ENCODE results near the gene CHAT.

The CHAT gene

DNA sequence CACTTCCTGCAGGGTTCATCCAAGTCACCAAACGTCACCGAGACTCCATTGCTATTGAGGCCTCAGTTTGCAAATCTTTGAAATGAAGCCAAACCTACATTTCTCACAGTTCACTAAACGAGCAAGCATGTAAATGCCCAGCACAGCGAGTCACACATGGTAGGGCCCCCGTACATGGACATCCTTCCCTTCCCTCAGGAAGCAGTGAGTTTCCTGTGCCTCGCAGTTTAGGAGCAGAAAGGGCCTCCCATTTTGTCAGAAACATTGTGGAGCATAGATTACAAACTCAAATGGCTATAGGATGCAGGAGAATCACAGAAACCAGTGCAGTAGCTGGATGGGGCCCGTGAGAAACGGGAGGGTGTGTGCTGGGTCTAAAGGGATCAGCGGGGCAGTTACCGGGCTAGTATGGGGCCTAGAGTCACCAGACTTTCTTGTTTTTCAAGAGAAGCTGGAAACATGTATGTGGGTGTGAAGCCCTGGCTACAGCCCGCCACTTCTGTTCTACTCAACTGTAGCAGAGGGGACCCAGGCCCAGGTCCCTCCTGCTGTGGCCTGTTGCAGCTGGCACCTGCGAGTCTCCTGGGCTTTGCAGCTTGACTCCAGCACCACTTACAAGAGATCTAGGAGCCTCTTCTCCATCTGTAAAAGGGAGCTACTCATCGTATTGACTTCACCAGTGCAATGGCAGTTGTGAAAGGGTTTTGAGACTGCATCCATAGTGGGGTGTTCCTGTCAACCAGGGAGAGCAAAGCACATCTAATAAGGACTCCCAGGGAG is 17.9 kb upstream of the CHAT start:
- intact Hi-C loops (cut with DNase I), result no loop called here

DNA sequence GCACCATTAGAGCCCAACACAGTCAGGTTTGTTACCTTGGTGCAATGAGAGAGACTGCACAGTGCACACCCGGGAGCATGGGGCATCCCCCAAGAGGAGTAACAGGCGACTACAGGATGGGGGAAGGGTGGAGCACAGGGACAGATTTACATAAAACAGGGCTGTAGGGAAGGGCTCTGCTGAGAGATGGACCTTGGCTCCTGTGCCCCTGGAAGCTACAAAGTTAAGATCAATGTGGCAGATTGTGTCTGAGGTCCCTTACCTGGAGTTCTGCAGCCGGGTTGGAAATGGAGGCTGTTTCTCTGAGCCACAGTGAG is 17.4 kb upstream of the CHAT start:
- peak in 1 of 42 donors; percentile 15 for DNase-seq
- intact Hi-C loops (cut with DNase I), result no loop called here

More for the DNA sequence above, 17.9 kb upstream of the CHAT start:
- peak in 2 of 42 donors; percentile 18 to 25 for DNase-seq

DNA sequence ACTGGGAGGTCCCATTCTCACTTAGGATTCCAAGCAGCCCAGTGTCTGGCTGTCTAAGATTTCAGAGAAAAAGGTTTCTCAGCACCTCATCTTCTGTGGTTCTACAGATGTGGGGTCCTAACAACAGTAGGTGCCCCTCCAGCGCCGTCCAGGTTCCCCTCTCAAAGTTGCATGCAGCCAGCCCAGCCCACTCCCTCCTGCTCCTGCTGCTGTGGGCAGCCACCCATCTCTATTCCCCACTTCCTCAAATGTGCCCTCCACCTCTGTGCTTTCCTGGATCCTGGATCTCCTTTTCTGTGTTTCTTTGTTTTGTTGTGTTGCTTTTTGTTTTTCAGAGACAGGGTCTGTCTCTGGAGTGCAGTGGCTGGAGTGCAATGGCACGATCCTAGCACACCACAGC is 17.0 kb upstream of the CHAT start:
- intact Hi-C loops (cut with DNase I), result no loop called here
- peak in 2 of 42 donors; percentile 29 to 33 for DNase-seq

DNA sequence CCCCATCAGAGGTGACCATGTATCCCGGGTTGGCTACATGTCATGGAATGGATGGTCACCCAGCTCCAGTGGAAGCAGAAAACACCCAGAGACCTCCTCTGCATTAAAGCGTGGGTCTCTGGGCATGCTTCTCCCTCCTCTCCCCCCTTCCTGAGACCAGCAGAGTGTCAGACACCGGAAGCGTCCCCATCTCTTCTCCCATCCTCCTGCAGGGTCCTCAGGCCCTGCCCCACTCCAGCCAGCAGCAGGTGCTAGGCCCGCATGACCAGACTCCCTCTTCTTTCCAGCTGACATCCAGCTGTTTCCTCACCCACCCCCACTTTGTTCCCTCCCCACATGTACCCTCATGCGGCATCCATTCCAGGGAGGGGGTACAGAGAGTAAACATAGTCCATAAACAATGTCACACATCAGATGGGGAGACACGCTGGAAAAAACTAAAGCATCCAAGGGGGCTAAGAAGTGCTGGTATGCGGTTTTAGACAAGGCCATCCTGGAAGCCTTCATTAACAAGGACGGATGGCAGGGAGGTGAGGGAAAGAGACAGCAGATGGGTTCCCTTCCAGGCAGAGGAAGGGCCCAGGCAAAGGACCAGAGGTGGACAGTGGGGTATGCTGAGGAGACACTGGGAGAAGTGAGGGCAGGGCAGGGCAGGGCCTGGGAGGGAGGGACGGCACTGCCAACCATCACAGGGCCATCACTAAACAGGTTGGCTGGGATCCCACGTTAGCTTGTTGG is 16.2 kb upstream of the CHAT start:
- intact Hi-C loops (cut with DNase I), result no loop called here

DNA sequence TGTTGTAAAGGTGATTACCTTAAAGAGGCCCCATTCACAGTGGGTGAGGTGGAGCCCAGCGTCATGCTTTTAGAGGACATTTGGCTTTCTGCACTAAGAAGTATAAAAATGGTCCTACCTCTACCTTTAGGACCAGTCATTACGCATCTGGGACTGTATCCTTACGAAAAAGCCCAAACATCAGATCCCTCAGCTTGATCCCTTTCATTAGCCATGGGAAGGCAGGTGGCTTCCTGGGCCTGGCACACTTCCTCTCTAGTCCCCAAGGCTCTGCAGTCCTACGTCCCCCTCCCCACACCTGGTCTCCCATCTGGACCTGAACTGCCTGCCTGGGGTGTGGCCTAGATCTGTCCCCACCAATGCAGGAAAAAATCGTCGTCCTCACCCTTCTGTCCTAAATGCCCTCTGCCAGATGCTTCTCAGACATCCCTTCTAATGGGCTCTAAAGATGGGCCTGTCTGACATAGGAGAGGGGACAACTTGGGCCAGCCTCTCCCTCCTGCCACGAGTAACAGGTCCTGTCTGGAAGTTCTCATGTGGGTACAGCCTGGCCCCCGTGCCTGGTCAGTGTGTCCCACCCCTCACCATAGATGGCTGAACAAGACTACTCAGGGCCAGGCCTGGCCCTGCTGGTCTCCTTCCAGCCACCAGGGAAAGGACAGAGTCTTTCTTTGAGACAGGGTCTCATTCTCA is 15.5 kb upstream of the CHAT start:
- intact Hi-C loops (cut with DNase I), result no loop called here
- peak in 3 of 42 donors; percentile 25 to 31 (median 28) for DNase-seq

More for the DNA sequence above, 16.2 kb upstream of the CHAT start:
- DNase-seq, result peak in 4 of 42 donors; percentile 10 to 26 (median 20)

DNA sequence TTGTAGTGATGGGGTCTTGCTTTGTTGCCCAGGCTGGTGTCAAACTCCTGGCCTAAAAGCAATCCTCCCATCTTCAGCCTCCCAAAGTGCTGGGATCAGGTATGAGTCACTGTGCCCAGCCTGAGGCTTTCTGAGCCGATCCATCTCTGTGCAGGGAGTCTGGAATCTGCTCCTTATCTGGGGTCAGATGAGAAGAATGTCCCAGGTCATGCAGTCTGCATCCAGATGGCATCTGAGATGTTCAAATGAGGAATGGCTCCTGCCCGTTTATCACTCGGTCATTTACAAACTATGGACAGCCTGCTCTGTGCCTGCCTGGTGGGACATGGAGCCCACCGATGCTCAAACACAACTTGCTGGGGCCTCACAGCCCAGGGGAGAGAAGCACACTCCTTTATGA is 14.9 kb upstream of the CHAT start:
- peak in 3 of 42 donors; percentile 3 to 13 (median 12) for DNase-seq

DNA sequence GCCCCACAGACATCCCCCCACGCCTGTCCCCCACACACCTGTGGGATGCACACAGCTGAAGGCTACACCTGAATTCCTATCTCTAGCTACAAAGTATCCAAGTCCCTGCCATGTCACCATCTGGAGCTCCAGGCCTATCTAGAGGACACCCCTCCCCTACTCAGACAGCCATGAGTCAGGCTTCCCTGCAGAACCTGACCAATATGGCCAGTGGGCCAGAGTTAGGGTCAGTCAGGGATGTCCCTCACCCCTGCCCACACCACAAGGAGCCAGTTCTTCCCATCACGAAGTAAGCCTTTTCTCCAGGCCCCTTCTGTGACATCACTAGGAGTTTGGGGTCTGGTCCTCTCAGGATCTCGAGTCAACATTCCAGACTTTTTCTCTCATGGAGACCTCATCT is 14.3 kb upstream of the CHAT start:
- intact Hi-C loops (cut with DNase I), result no loop called here
- DNase-seq, result peak in 3 of 42 donors; percentile 13 to 22 (median 13)

More for the DNA sequence above, 14.9 kb upstream of the CHAT start:
- intact Hi-C loops (cut with DNase I), result no loop called here

DNA sequence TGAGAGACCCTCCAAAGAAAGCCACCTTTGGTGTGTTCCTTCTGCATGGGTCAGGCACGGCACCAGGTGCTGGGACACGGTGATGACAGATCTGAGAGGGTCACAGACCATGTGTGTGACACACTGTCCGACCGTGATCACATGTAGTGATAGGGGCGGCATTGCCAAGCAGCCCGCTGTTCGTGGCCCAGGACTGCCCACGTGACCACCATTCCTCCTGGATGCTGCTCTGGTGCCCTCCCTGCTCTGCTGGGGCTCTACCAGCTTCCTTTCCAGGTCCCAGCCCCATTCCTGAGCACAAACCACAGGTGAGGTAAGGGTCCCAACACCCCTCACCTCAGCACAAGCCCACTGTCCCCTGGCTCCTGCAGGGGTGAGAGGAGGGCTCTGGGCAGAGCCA is 13.8 kb upstream of the CHAT start:
- intact Hi-C loops (cut with DNase I), result no loop called here
- peak in 2 of 42 donors; percentile 9 to 30 for DNase-seq

DNA sequence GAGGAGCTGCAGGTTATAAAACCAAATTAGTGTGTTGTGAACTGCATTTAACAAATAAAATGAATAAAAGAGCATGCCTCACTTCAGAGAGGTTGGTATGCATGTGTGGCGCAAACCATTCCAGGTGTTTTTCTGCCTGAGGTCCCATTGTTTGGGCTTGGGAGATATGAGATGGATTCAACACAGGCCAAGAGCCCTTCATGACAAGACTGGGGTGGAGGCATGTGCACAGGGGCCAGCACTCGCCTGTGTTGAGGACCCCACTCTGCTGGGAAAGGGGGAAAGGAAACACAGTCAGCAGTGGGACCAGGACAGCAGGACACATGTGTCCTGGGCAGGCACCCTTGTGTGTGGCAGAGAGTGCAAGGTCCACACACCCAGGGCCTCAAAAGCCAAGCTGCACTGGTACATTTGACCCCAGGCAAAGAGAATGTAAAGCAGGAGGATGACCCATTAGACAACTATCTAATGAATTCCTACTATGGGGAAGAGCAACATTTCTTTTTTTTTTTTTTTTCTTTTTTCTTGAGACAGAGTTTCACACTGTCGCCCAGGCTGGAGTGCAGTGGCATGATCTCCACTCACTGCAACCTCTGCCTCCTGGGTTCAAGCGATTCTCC is 12.9 kb upstream of the CHAT start:
- intact Hi-C loops (cut with DNase I), result no loop called here
- DNase-seq, result peak in 5 of 42 donors; percentile 6 to 21 (median 14)

DNA sequence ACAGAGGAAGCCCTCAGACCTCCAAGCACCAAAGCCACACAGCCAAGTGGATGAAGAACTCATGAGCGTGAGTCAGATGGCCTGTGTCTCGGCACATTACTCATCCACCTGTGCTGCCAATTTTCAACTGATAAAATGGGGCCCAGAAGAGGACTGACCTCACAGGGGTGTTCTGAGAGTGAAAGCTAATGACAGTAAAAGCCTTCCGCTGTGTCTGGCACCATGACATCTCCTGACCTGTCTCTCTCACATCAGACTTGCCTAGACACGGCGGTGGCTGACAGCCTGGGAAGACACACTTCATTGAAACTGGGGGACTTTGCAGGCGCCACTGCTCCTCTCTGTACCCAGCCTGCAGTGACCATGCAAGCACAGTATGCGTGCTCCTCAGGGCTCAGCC is 12.0 kb upstream of the CHAT start:
- intact Hi-C loops (cut with DNase I), result no loop called here
- peak in 9 of 42 donors; percentile 2 to 33 (median 10) for DNase-seq

DNA sequence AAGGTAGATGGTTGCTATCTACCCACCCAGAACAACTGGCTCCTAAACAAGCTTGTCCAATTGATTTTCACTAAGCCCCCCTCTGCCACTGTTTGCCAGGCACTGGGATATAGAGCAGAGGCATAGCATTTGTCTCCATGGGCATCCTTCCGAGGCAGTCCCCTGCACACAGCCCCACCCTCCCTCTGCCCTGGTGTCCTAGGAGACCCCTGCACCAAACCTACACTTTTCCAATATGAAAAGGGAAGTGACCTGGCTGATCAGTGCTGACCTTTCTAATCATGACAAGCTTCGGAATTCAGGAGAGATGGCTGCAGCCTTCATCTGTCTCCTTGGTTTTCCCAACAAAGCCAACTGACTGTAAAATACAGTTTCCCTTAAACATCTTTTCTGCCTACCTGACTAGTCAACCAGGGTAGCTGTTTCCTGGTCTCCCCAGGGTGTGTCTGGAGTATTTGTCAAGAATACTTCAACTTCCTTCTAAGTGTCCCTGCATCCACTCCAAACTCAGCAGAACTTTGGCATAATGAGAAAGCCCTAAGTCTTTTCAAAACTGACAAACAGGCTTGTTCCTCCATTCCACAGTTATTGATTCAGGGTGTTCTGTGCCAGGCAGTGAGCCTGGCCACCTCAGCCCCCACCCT is 11.3 kb upstream of the CHAT start:
- intact Hi-C loops (cut with DNase I), result no loop called here
- DNase-seq, result peak in 2 of 42 donors; percentile 6 to 26

DNA sequence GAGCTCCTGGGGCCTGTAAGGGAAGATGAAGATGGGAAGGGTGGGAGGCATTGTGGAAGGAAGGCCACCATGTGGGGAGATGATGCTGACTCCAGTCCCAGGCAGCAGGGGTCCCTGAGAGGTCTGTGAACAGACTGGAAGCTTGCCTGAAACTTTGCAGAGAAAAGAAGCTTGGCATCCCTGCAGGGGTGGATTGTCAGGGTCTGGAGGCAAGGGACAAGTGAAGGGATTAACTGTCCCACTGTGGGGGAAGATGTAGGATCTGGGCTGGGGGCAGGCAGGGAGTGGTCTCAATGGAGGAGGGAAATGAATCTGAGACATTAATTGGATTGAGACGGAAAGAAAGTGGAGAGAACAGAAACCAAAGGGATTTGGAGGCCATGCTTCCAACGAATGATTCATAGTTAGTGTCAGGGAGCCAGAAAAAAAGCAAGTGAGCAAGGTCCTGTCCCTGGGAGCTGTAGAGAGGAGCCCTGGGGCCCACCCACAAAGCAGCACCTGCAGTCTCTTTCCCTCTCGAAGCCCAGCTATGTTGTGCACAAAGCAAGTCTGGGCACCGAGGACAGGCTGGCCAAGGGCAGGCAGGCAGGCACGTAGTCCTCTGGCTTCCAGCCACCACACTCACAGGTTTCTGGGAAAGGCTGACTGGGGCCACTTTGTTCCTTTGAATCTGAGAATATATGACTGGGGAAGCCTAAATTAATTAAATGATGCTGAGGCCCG is 8.5 kb upstream of the CHAT start:
- peak in 20 of 42 donors; percentile 5 to 66 (median 22) for DNase-seq
- intact Hi-C loops (cut with DNase I), result no loop called here

DNA sequence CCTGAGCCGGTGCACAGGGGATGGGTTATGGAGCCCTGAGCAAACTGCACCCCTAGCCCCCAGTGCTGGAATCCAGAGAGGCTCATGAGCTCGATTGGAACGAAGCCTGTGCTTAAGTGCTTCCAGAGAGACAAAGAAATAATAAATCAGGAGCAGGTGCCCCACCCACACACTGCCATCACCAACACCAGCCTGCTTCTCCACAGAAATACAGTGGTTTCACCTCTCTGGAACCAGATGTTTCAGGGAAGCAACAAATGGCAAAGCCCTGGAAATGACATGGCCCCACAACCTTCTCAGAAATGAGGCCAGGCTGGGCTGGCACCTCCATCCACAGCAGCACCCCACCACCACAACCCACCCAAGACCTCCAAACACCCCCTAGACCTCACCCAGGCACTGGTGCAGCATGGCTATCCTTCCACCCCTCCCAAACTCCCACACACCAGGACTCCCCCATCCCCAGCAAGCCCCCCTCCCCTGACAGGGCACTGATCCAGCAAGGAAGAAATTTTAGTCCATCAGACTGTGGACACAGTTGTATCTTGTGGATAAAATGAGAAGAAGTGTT is 7.8 kb upstream of the CHAT start:
- DNase-seq, result peak in 10 of 42 donors; percentile 1 to 25 (median 9)
- intact Hi-C loops (cut with DNase I), result no loop called here

DNA sequence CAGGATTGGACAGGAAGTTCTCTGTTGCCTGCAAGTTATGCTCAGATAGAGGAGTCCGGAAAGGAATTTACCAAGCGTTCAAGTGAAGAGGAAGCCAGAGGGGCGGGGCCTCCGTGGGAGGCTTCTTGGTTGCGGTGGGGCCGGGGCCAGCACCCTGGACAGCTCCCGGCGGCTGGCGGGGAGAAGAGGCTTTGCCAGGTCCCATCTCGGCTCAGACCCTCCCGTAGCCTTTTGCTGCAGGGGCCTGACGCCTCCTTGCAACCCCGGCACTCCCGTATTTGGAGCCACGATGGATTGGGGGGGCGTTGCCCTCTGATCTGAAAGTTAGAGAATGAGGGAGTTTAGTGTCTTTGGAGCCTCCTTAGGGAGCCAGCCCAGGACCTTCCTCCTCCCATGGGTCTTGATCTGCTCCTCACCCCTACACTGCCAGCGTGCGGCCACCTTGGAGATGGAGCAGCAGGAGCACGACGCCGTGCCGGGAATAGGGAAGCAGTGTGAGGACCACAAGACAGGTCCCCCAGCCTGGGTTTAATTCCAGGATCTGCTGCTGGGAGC is 6.8 kb upstream of the CHAT start:
- DNase-seq, result peak in 34 of 42 donors; percentile 2 to 73 (median 39)
- intact Hi-C loops (cut with DNase I), result no loop called here

DNA sequence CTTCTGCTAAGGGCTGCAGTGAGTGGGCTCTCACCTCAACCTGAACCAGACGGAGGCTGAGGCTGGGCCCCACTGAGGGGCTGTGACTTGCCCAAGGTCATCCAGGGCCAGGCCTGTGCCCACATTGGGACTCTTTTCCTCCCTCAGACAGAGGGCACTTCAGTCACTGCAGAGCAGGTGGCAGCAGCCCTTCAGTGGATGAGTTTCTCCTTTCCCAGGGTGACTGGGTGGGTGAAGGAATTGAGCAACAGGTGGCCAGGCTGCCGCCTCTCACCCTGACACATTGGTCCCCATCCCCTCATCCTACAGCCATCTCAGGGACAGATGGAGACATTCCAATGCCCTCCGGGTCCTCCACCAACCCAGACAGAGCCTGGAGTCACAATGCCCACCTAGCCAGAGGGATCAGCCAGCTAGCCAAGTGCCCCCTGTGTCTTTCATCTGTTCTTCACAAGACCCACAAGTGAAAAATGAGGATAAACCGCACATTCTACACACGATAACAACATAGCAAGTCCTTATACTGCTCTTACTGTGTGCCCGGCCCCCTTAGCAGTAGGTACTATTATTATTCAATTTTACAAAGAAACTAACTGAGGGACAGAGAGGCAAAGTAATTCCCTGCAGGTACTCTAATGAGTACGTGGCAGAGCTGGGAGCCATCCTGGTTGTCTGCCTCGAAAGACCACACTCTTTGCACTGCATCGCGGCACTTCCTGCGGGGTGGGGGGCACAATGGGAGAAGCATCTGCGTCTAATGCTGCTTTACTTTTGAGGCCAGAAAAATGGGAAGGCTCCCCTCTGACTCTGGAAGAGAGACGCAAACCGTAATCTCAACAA is 5.5 kb upstream of the CHAT start:
- peak in 8 of 42 donors; percentile 1 to 27 (median 8) for DNase-seq

DNA sequence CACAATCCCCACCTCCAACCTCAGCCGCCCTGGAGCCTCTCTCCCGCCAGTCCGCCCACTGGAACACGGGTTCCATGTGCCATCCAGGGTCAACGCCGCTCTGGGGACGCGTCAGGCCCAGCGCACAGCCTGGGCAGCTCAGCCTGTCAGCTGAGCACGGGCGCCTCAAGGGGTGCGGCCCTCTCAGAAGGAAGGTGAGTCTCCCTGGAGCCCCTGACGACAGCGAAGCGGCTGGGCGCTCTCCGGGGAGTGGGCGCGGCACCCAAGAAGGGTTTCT is 4.9 kb upstream of the CHAT start:
- intact Hi-C loops (cut with DNase I), result no loop called here
- DNase-seq, result peak in 4 of 42 donors; percentile 1 to 13 (median 12)

More for the DNA sequence above, 5.5 kb upstream of the CHAT start:
- intact Hi-C loops (cut with DNase I), result no loop called here

Measured in head of caudate nucleus (tissue), 42 donors.